HCT116 (cell line): ENCODE results near the gene OPN5. TPM values are rescaled to one million over a fixed set of nuclear protein-coding genes. Genes with fewer than 3 reads are reported as not detected.

Source experiments
- ATAC-seq: fragments of 200-7000 bp; cut with Tn5 transposase; 2 replicates; pipeline ENCODE4 v1.9.1; 2020; ENCODE audit warnings: mild to moderate bottlenecking, moderate library complexity
- BruUV-seq: library from RNA; stranded (reverse); fragments of 400-500 nt; replicated peaks from 2 replicates; lab custom pipeline; 2021; lab: Mats Ljungman, UMichigan
- CTCF ChIA-PET: fragments of 300-600 bp; sonication (Branson Sonifier 250); formaldehyde crosslinking; loops from one replicate; lab custom pipeline; 2021; ENCODE audit warnings: antibody characterized with exemption; lab: Charles Lee
- POLR2A ChIA-PET: fragments of 300-600, 350-600 bp; sonication (Branson Sonifier 250); formaldehyde crosslinking; loops from one replicate; lab custom pipeline; 2021; ENCODE audit warnings: antibody characterized with exemption; lab: Charles Lee
- RAD21 ChIA-PET, 2 experiments: fragments of 300-600 bp; sonication (Branson Sonifier 250); formaldehyde crosslinking; loops; one replicate each; lab custom pipeline; 2023; ENCODE audit warnings: low total read pairs in 2 of 2; ENCODE audit not compliant: uncharacterized antibody in 2 of 2, unreplicated experiment in 2 of 2, low non-redundant PET in 1 of 2; lab: Charles Lee
- DNase-seq: peaks from one replicate; pipeline ENCODE4 v3.0.0-alpha.2; 2010; ENCODE audit warnings: low read depth, low spot score
- H2AFZ ChIP-seq: fragments of 200-600 bp; shearing (Covaris generic), sonication (generic); 2 replicates; pipeline ENCODE4 v1.6.1; 2017; ENCODE audit warnings: low read depth, mixed run types, mixed read lengths, antibody characterized with exemption, low read length; ENCODE audit not compliant: poor library complexity, severe bottlenecking
- H3K27ac ChIP-seq: 2 replicates; pipeline ENCODE4 v1.5.1; 2012; ENCODE audit warnings: low read depth, low read length
- H3K27me3 ChIP-seq: fragments of 200-600 bp; sonication (generic); 2 replicates; pipeline ENCODE4 v1.6.1; 2016; ENCODE audit warnings: mixed run types, low read length, mixed read lengths; ENCODE audit not compliant: insufficient read depth
- H3K36me3 ChIP-seq, 2 experiments: fragments of 200-500 bp in 1 of 2; fragments of 200-600 bp in 1 of 2; sonication (Bioruptor generic) in 1 of 2; sonication (generic) in 1 of 2; 2 replicates each; pipeline versions ENCODE4 v1.5.1 to v1.6.1; 2014 to 2016; ENCODE audit warnings: low read length in 2 of 2, inconsistent platforms in 1 of 2, mixed read lengths in 1 of 2, mixed run types in 1 of 2; ENCODE audit not compliant: insufficient read depth in 2 of 2, control insufficient read depth in 1 of 2
- H3K4me1 ChIP-seq, 2 experiments: fragments of 200-600 bp in 1 of 2; sonication (generic) in 1 of 2; 2 replicates each; pipeline versions ENCODE4 v1.5.1 to v1.6.1; 2012 to 2017; ENCODE audit warnings: low read length in 2 of 2, inconsistent platforms in 1 of 2, mild to moderate bottlenecking in 1 of 2, mixed read lengths in 1 of 2, mixed run types in 1 of 2, moderate library complexity in 1 of 2; ENCODE audit not compliant: insufficient read depth in 2 of 2, control insufficient read depth in 1 of 2
- H3K4me2 ChIP-seq: fragments of 200-600 bp; sonication (generic); 2 replicates; pipeline ENCODE4 v1.6.1; 2017; ENCODE audit warnings: mixed run types, low read length, mixed read lengths
- H3K4me3 ChIP-seq, 2 experiments: fragments of 200-600 bp in 1 of 2; sonication (generic) in 1 of 2; replicated peaks in 1 of 2; 2 replicates each; pipeline ENCODE4 v1.5.1; 2011 to 2016; ENCODE audit warnings: low read length in 2 of 2, control low read depth in 1 of 2, low read depth in 1 of 2, mild to moderate bottlenecking in 1 of 2, mixed read lengths in 1 of 2, mixed run types in 1 of 2
- H3K79me2 ChIP-seq: fragments of 200-600 bp; sonication (generic); 2 replicates; pipeline ENCODE4 v1.6.1; 2017; ENCODE audit warnings: mild to moderate bottlenecking, mixed run types, low read length, moderate library complexity, mixed read lengths; ENCODE audit not compliant: insufficient read depth
- H3K9ac ChIP-seq: fragments of 200-600 bp; sonication (generic); 2 replicates; pipeline ENCODE4 v1.6.1; 2016; ENCODE audit warnings: low read length, mixed read lengths
- H3K9me2 ChIP-seq: fragments of 200-600 bp; sonication (generic), shearing (Covaris generic); 2 replicates; pipeline ENCODE4 v1.6.1; 2017; ENCODE audit warnings: mixed run types, mild to moderate bottlenecking, moderate library complexity; ENCODE audit not compliant: insufficient read depth
- H3K9me3 ChIP-seq, 2 experiments: fragments of 200-500 bp in 1 of 2; fragments of 200-600 bp in 1 of 2; sonication (Bioruptor generic) in 1 of 2; sonication (generic) in 1 of 2; 2 replicates each; pipeline ENCODE4 v1.6.1; 2014 to 2017; ENCODE audit warnings: low read length in 2 of 2, mixed read lengths in 2 of 2, inconsistent platforms in 1 of 2, low read depth in 1 of 2, mild to moderate bottlenecking in 1 of 2, mixed run types in 1 of 2, moderate library complexity in 1 of 2; ENCODE audit not compliant: control insufficient read depth in 1 of 2, insufficient read depth in 1 of 2
- H4K20me1 ChIP-seq: fragments of 200-600 bp; sonication (generic), shearing (Covaris generic); 2 replicates; pipeline ENCODE4 v1.6.1; 2017; ENCODE audit warnings: mixed run types, mild to moderate bottlenecking, moderate library complexity; ENCODE audit not compliant: insufficient read depth
- CEBPB ChIP-seq: IDR thresholded peaks from 2 replicates; pipeline ENCODE4 v1.6.1; 2012; ENCODE audit warnings: low read depth
- EGR1 ChIP-seq: IDR thresholded peaks from 2 replicates; pipeline ENCODE4 v1.6.1; 2012; ENCODE audit warnings: low read depth
- POLR2A ChIP-seq: IDR thresholded peaks from 2 replicates; pipeline ENCODE4 v1.7.0; 2011; ENCODE audit warnings: borderline replicate concordance; ENCODE audit not compliant: insufficient read depth, insufficient read length; ENCODE audit errors: extremely low read depth
- REST ChIP-seq: IDR thresholded peaks from 2 replicates; pipeline ENCODE4 v1.6.1; 2012; ENCODE audit warnings: low read depth
- SRF ChIP-seq: IDR thresholded peaks from 2 replicates; pipeline ENCODE4 v1.6.1; 2012; ENCODE audit warnings: low read depth
- TCF7L2 ChIP-seq: IDR thresholded peaks from 2 replicates; pipeline ENCODE4 v1.7.0; 2011; ENCODE audit warnings: borderline replicate concordance, inconsistent platforms; ENCODE audit not compliant: insufficient read depth, insufficient read length; ENCODE audit errors: extremely low read depth
- YY1 ChIP-seq: IDR thresholded peaks from 2 replicates; pipeline ENCODE4 v1.6.1; 2011; ENCODE audit warnings: low read length, low read depth, moderate library complexity, mild to moderate bottlenecking; ENCODE audit not compliant: insufficient replicate concordance; ENCODE audit errors: extremely low read depth
- ZFX ChIP-seq: fragments of 450-650 bp; IDR thresholded peaks from 2 replicates; pipeline ENCODE4 v1.6.1; 2017
- ZNF274 ChIP-seq: fragments of 200-500 bp; sonication (Bioruptor generic); IDR thresholded peaks from 2 replicates; pipeline ENCODE4 v1.6.1; 2014; ENCODE audit warnings: mild to moderate bottlenecking, low read depth, low read length, inconsistent platforms
- intact Hi-C: fragments of 100-400 bp; cut with micrococcal nuclease; formaldehyde crosslinking; loops from 2 replicates; pipeline ENCODE4 v1.10.0; 2022
- total RNA-seq: library from RNA; stranded (reverse); gene quantifications from one replicate; pipeline ENCODE4 v1.2.1, GENCODE V29; 2021; ENCODE audit not compliant: unreplicated experiment

OPN5 gene
- total RNA-seq, 1 experiment from 2014 or later = not detected

- no peaks in the 10 kb centered on the region for H3K79me2 ChIP-seq
- no TSS peak for BruUV-seq
Measured at GRCh38 chr6:47766445-47766844, 15.4 kb upstream of the OPN5 start.

More at GRCh38 chr6:47766445-47766844, 15.4 kb upstream of the OPN5 start:
- H3K4me1 ChIP-seq = no peaks in the 10 kb centered on the region
- ChIA-PET RAD21 (no interaction called here), CTCF (no interaction called here), POLR2A (no interaction called here)
- H3K4me3 ChIP-seq = no peak overlapping the region
- TF ChIP-seq ZFX (no peak), ZNF274 (no peak), SRF (no peak), REST (no peak), EGR1 (no peak), YY1 (no peak), CEBPB (no peak), POLR2A (no peak), TCF7L2 (no peak)
- H3K9me3 ChIP-seq = no peaks in the 10 kb centered on the region
- no peak overlapping the region for H2AFZ ChIP-seq
- H3K9me2 ChIP-seq = no peaks in the 10 kb centered on the region
- ATAC-seq (no peak), DNase-seq (no peak)
- H3K27me3 ChIP-seq = no peaks in the 10 kb centered on the region
- no peaks in the 10 kb centered on the region for H3K36me3 ChIP-seq
- H3K9ac ChIP-seq = no peak overlapping the region
- no peak overlapping the region for H3K4me2 ChIP-seq
- H4K20me1 ChIP-seq = no peaks in the 10 kb centered on the region
- no peak overlapping the region for H3K27ac ChIP-seq
- intact Hi-C loops = no loop called here
